GM08714 (cell line): ENCODE data around the gene CDKN2C.

Source experiments
- H3K4me3 ChIP-seq: fragments of 200-500 bp; sonication (Bioruptor generic); 2 replicates; pipeline ENCODE4 v1.5.1; 2014; ENCODE audit warnings: mild to moderate bottlenecking, low read length, inconsistent platforms
- ZNF274 ChIP-seq: IDR thresholded peaks from 2 replicates; pipeline ENCODE4 v1.6.1; 2012; ENCODE audit warnings: mild to moderate bottlenecking, low read depth, low read length

CDKN2C gene

DNA sequence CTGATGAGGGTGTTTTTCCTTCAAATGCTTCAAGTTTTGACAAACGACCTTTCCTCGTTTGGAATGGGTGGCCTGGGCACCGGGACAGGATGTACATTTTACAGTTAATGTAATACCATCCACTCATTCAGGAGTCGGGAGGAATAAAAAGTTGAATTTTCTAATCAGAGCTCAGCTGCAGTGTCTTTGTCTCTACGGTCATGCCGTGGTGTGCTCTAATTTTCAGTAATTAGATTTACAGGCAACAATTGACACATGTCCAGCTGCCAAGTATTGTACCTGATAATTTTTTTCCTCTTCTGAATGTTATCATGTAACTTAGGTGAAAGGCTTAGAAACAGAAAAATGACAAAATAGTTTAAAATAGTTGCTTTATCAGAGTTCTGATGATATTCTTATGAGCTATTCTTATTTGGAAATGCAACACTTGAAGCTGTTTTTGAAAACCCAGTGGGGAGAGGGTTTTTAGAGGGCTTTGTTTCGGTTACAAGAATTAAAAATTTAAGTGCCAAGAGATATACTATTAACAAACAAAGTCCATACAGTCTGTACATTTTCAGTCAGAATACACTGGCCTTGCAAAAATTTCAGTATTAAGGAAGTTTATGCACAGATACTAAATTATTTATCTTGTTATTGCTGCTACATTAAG, 1.0 kb downstream of the CDKN2C start:
- no peak for TF ChIP-seq ZNF274
- peak overlapping the region; percentile 93 for H3K4me3 ChIP-seq

GRCh38 chr1:50971748-50972305, 1.8 kb downstream of the CDKN2C start:
- H3K4me3 ChIP-seq, result peak overlapping the region; percentile 93; the same call in 1 of the 2 replicates
- no peak for TF ChIP-seq ZNF274

- no peak overlapping the region; the same call in 1 of the 2 replicates for H3K4me3 ChIP-seq
- no peak for TF ChIP-seq ZNF274
Observed at GRCh38 chr1:50972766-50973165, 2.7 kb downstream of the CDKN2C start.

- no peak for TF ChIP-seq ZNF274
- H3K4me3 ChIP-seq, result no peak overlapping the region
Observed at GRCh38 chr1:50973255-50973654, 3.2 kb downstream of the CDKN2C start.

DNA sequence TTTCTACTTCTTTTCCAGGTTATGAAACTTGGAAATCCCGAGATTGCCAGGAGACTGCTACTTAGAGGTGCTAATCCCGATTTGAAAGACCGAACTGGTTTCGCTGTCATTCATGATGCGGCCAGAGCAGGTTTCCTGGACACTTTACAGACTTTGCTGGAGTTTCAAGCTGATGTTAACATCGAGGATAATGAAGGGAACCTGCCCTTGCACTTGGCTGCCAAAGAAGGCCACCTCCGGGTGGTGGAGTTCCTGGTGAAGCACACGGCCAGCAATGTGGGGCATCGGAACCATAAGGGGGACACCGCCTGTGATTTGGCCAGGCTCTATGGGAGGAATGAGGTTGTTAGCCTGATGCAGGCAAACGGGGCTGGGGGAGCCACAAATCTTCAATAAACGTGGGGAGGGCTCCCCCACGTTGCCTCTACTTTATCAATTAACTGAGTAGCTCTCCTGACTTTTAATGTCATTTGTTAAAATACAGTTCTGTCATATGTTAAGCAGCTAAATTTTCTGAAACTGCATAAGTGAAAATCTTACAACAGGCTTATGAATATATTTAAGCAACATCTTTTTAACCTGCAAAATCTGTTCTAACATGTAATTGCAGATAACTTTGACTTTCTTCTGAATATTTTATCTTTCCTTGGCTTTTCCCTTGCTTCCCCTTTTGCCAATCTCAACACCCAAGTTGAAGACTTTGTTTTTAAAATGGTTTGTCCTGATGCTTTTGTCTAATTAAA, 4.0 kb downstream of the CDKN2C start:
- no peak for TF ChIP-seq ZNF274
- H3K4me3 ChIP-seq, result no peak overlapping the region

DNA sequence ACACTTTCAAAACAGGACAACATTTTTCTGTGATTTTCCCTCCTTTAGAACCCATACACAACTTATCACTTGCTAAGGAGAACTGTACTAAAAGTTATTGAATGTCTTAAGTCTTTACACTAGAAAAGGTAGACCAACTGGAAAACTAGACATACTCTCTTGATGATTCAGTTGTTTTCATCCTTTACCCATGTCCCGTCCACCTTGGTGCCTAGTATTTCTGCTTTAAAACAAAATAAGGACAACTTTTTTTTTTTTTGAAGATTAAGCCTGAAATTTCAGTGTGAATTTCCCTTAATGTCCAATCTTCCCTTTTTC, 4.5 kb downstream of the CDKN2C start:
- no peak for TF ChIP-seq ZNF274
- H3K4me3 ChIP-seq, result no peak overlapping the region

- no peak overlapping the region for H3K4me3 ChIP-seq
- no peak for TF ChIP-seq ZNF274
Observed at GRCh38 chr1:50975436-50975835, 5.4 kb downstream of the CDKN2C start.

DNA sequence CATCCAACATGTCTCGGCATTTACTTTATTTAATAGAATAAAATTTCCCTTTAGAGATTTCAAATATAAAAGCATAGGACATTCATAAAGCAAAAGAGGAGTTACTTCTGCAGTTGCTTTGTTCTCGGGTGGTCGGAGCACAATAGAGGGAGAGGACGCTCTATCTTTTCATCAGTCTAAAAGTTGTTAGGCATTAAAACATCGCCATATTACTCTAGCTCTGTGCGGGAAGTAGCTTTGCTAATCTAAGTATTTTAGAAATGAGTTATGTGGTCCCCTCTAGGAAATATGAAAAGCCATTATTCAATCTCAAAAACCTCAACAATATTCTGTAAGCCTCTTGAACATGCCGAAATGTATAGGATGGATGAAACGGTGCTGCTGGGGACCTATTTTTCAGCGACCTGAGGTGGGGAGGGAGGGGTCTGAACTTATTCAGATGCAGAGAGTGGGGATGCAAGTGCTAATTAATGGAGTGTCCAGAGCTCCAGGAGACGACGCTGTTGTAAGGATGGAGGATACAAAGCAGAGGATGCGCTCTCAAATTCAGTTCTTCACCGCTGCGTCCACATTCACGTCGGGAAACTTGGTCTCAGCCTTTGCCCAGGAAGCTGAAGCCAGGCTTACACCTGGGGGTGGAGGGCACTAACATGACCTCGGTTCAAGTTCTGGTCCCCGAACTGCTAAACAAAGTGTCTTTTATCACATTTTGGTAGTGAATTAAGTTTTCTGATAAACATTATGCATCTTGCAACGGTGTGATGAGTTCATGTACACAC, 6.3 kb downstream of the CDKN2C start:
- H3K4me3 ChIP-seq, result peak overlapping the region; percentile 97; the same call in 1 of the 2 replicates
- TF ChIP-seq ZNF274, result no peak

DNA sequence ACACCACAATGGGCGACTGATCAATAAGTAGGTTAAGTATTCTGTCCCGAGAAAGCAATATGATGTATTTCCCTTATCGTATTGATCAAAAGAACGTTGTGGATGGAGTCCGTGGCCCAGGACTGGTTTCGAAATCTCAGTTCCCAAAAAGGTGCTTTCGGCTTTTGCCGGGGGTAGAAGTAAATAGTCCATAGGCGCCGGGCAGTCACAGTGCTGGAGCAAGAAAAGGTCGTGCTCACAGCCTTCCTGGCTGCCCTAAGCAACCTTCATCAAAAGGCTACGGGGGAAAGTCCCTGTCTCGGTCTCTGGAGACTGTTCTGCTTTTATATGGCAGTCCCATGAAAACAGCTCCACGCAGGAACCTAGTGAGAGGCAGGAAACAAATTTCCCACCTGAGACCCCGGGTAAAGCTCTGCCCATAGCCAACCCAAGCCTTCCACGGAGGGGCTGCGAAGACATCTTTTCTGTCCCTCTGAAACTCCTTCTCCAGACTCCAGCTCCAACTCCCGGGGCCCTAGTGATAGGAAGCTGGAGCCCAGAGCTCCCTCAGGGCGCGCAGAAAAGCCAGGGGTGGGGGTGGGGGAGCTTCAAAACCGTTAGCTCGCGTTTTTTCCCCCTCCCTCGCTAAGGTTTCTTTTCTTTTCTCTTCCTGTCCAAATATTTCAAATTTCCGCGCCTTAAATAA, 7.0 kb downstream of the CDKN2C start:
- TF ChIP-seq ZNF274, result no peak
- H3K4me3 ChIP-seq, result peak overlapping the region; percentile 97

- no peak for TF ChIP-seq ZNF274
- H3K4me3 ChIP-seq, result peak overlapping the region; percentile 97
Observed at GRCh38 chr1:50977575-50978143, 7.6 kb downstream of the CDKN2C start.

- TF ChIP-seq ZNF274, result no peak
- peak overlapping the region; percentile 97 for H3K4me3 ChIP-seq
Observed at GRCh38 chr1:50978144-50978851, 8.3 kb downstream of the CDKN2C start.

GRCh38 chr1:50978852-50979781, 9.1 kb downstream of the CDKN2C start:
- TF ChIP-seq ZNF274, result no peak
- peak overlapping the region; percentile 97 for H3K4me3 ChIP-seq
